Measurements from ENCODE around the gene PLA2G15.

The PLA2G15 gene

GRCh38 chr16:68244903-68245853 is at the start of gene PLA2G15:
Gene PLA2G15 (plus strand): TSS chr16:68245373. CDS start chr16:68245427, 54 bp downstream.
- DNase-seq, result peak; percentile 69

- DNase-seq, result no peak
Observed at GRCh38 chr16:68197250-68197649, 47.9 kb upstream of the PLA2G15 start.

GRCh38 chr16:68200088-68200783 is 44.9 kb upstream of the PLA2G15 start:
- no peak for DNase-seq

- peak; percentile 14 for DNase-seq
Observed at GRCh38 chr16:68202091-68202519, 43.1 kb upstream of the PLA2G15 start.

GRCh38 chr16:68206245-68206644 is 38.9 kb upstream of the PLA2G15 start:
- DNase-seq, result no peak

GRCh38 chr16:68214726-68215125 is 30.4 kb upstream of the PLA2G15 start:
- DNase-seq, result no peak

- no peak for DNase-seq
Observed at GRCh38 chr16:68215302-68215701, 29.9 kb upstream of the PLA2G15 start.

- DNase-seq, result no peak
Observed at GRCh38 chr16:68216240-68216639, 28.9 kb upstream of the PLA2G15 start.

- no peak for DNase-seq
Observed at GRCh38 chr16:68217506-68217905, 27.7 kb upstream of the PLA2G15 start.

GRCh38 chr16:68219725-68220351 is 25.3 kb upstream of the PLA2G15 start:
- DNase-seq, result no peak

GRCh38 chr16:68223072-68223471 is 22.1 kb upstream of the PLA2G15 start:
- DNase-seq, result no peak

GRCh38 chr16:68226116-68226515 is 19.1 kb upstream of the PLA2G15 start:
- no peak for DNase-seq

GRCh38 chr16:68227183-68227793 is 17.9 kb upstream of the PLA2G15 start:
- DNase-seq, result no peak

GRCh38 chr16:68227850-68228553 is 17.2 kb upstream of the PLA2G15 start:
- DNase-seq, result no peak

GRCh38 chr16:68228652-68229051 is 16.5 kb upstream of the PLA2G15 start:
- no peak for DNase-seq

GRCh38 chr16:68229431-68230175 is 15.6 kb upstream of the PLA2G15 start:
- DNase-seq, result peak; percentile 59

GRCh38 chr16:68230176-68230571 is 15.0 kb upstream of the PLA2G15 start:
- no peak for DNase-seq

GRCh38 chr16:68230956-68231355 is 14.2 kb upstream of the PLA2G15 start:
- no peak for DNase-seq

- DNase-seq, result no peak
Observed at GRCh38 chr16:68231384-68232136, 13.6 kb upstream of the PLA2G15 start.

- no peak for DNase-seq
Observed at GRCh38 chr16:68232335-68232734, 12.8 kb upstream of the PLA2G15 start.
